Epithelial cell of proximal tubule (primary cell): ENCODE data around the gene PRPF8. TPM values are rescaled to one million over a fixed set of nuclear protein-coding genes. Genes with fewer than 3 reads are reported as not detected.
"Not testable (repeated sequence)": the region's sequence is repeated elsewhere in the genome, so short reads cannot be mapped to it uniquely, and the experiment has no call there.

Source experiments
- DNase-seq: peaks from one replicate; pipeline ENCODE4 v3.0.0-alpha.2; 2011; ENCODE audit warnings: low read depth
- H3K4me3 ChIP-seq: 2 replicates; pipeline ENCODE4 v1.5.1; 2011; ENCODE audit warnings: low read depth, mild to moderate bottlenecking, low read length
- total RNA-seq: library from RNA; depleted of rRNA; stranded (reverse); fragments of >200 nt; gene quantifications from 2 replicates; pipeline ENCODE4 v1.2.3, GENCODE V29; 2015
- TF ChIP-seq, protein P1 (sequence below): conservative IDR thresholded peaks from 2 replicates; pipeline ENCODE4 v1.5.1; 2012; ENCODE audit warnings: low read depth, mild to moderate bottlenecking, low read length

The PRPF8 gene
- total RNA-seq, 1 donor from 2014 or later, result 119 TPM

DNA sequence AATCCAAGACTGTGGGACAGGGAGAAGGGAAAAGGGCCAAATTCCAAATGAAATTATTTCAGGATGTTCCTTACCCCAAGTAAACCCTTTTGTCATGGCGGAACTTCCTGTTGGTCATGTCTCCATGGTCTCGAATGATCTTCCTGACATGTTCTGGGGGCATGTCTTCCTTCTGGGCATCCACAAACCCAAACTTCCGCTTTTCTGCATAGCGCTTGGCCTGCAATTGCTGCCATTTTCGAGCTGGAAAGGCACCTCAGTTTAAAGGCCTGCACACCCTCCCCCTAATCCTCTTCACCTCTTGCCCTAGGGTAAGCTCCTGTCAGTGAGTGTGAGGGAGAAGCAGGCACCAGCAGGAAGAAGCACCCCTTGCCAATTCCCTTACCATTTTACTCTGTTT, 1.2 kb downstream of the PRPF8 start:
- no peak for DNase-seq
- TF ChIP-seq, protein P1, sequence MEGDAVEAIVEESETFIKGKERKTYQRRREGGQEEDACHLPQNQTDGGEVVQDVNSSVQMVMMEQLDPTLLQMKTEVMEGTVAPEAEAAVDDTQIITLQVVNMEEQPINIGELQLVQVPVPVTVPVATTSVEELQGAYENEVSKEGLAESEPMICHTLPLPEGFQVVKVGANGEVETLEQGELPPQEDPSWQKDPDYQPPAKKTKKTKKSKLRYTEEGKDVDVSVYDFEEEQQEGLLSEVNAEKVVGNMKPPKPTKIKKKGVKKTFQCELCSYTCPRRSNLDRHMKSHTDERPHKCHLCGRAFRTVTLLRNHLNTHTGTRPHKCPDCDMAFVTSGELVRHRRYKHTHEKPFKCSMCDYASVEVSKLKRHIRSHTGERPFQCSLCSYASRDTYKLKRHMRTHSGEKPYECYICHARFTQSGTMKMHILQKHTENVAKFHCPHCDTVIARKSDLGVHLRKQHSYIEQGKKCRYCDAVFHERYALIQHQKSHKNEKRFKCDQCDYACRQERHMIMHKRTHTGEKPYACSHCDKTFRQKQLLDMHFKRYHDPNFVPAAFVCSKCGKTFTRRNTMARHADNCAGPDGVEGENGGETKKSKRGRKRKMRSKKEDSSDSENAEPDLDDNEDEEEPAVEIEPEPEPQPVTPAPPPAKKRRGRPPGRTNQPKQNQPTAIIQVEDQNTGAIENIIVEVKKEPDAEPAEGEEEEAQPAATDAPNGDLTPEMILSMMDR, result no peak
- peak overlapping the region; percentile 92 for H3K4me3 ChIP-seq

DNA sequence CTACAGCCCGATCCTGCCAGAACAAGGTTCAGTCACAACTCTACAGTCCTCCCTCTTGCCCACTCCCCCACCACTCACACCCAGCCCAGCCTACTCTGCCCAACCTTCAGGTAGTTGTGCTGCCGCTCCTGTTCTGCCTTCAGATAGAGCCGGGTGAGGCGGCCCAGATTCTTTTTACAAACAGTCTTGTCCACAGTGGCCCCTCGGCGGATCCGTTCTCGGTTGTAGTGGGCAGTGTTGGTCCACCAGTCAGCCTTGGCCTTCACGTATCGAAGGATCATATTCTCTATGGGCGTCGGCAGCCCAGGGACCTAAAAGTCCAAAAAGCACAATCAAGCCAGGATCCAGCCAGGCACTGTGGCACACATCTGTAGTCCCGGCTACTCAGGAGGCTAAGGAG, 8.3 kb downstream of the PRPF8 start:
- DNase-seq, result no peak
- TF ChIP-seq, protein P1, result no peak

DNA sequence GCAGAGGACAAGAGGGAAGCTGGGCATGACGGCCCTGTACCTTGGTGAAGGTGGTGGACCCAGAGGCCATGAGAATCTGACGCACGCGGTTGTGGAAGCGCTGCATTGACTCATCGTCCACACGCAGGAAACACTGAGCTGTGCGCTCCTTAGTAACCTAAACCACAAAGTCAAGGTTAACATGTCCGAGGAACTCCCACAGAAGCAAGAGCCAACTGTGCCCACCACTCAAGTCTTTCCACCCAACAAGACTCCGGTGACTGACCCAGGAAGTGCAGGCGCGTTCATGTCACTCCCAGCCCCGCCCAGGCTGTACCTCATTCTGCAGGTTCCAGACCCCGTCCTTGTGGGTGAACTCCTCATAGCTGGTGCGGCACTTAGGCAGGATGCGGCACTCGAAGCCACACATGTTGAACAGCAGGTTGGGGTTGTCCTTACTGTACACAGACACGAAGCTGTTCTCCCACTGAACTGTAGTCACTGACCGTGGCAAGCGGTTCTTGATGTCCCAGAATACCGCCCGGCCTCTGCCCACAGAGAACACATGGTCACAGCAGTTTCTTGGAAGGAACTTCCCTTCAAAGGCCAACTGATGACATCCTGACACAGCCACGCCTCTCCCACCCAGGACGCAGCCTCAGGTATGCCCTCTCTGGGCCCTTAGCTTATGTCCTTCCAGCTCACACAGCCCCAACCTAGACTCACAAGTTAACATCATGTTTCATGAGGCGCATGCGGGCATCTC, 11.5 kb downstream of the PRPF8 start:
- DNase-seq, result no peak
- TF ChIP-seq, protein P1, result no peak
- H3K4me3 ChIP-seq, result no peak overlapping the region

More for the DNA sequence above, 8.3 kb downstream of the PRPF8 start:
- no peak overlapping the region for H3K4me3 ChIP-seq

DNA sequence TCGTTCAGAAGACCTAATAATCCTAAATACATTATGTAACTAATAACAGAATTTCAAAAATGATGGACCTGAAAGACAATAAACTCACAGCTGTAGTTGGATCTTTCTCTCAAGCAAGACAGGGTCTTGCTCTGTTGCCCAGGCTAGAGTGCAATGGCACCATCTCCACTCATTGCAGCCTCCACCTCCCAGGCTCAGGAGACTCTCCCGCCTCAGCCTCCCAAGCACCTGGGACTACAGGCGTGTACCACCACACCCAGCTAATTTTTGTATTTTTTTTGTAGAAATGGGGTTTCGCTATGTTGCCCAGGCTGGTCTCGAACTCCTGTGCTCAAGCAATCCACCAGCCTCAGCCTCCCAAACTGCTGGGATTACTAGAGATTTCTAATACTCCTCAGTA, 20.7 kb downstream of the PRPF8 start:
- not testable (repeated sequence) for DNase-seq

DNA sequence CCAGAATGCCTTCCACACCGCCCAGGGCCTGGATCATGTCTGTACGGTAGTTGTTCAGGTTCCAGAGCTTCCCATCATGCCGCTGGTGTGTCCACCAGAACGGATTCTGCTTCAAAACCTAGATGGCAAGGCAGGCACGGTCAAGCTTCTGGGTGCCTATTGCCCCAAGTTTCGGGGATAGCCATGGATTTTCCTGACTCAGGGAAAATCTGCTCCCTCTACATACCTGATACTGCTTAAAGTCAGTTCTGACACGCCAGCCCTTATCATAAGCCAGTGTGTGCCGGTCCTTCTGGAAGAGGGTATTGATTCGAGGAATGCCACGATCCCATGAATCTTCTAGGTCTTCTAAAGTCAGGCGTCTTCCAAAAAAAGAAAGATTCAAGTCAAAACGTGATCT, 23.6 kb downstream of the PRPF8 start:
- no peak for DNase-seq
- no peak overlapping the region for H3K4me3 ChIP-seq
- TF ChIP-seq, protein P1, result no peak

More for the DNA sequence above, 20.7 kb downstream of the PRPF8 start:
- not testable (repeated sequence) for H3K4me3 ChIP-seq

DNA sequence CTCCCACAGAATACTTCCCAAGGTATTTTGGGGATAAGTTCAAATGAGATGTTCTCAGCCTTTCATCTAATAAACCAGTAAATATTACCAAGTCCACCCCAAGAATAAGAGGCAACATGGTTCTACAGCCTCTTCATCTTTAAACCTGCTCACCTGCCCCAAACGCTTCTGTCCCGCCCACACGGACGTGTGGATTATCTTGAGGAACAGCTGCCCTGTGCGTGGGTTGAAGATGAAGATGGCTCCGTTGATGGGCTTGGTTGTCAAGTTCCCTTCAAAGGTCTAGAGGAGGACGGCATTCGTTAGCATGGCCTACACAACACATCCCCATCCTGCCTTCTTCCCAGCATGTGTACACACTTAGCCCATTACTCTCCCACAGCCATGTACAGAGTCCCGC, 26.6 kb downstream of the PRPF8 start:
- TF ChIP-seq, protein P1, result no peak
- DNase-seq, result no peak
- H3K4me3 ChIP-seq, result no peak overlapping the region

DNA sequence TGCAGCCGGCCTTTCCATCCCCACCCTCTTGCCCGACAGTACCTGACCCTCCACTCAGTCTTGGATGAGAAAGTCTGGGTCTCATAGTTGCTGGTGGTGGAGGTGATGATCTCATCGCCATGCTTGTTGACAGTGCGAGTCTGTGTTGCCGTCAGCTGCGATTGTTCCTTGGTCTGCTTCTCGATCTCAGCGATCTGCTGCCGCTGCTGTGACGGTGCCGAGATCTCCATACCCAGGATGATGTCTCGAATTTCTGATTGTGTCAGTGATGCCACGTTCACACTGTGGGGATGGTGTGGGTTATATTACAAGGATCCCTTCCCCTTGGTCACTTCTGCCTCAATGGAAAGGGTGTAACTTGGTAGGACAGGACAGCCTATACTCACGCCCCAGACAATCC, 30.9 kb downstream of the PRPF8 start:
- H3K4me3 ChIP-seq, result no peak overlapping the region
- no peak for DNase-seq
- TF ChIP-seq, protein P1, result no peak

DNA sequence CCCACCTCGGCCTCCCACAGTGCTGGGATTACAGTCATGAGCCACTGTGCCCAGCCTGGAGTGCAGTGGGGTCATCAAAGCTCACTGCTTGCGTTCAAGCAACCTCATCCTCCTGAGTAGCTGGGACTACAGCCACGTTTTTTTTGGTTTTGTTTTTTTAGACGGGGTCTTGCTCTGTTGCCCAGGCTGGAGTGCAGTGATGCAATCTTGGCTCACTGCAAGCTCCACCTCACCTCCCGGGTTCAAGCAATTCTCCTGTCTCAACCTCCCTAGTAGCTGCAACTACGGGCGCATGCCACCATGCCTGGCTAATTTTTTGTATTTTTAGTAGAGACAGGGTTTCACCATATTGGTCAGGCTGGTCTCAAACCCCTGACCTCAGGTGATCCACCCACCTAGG, 31.9 kb downstream of the PRPF8 start:
- H3K4me3 ChIP-seq, DNase-seq: not testable (repeated sequence)
